GM21529 (cell line): ENCODE data around the gene ZNF195.
"Not testable (repeated sequence)": the region's sequence is repeated elsewhere in the genome, so short reads cannot be mapped to it uniquely, and the experiment has no call there.

ENCODE experiments used
- ATAC-seq: cut with Tn5 transposase; IDR thresholded peaks from one replicate; pipeline ENCODE4 v1.9.1; 2021; ENCODE audit not compliant: unreplicated experiment

The ZNF195 gene

GRCh38 chr11:3356858-3357257 lies 22.1 kb downstream of the ZNF195 start:
- no peak for ATAC-seq

GRCh38 chr11:3353066-3353465 lies 25.9 kb downstream of the ZNF195 start:
- no peak for ATAC-seq

GRCh38 chr11:3347127-3347526 lies 31.8 kb downstream of the ZNF195 start:
- no peak for ATAC-seq

- ATAC-seq: no peak
Measured at GRCh38 chr11:3346587-3346986, 32.4 kb downstream of the ZNF195 start.

GRCh38 chr11:3345736-3346135 lies 33.2 kb downstream of the ZNF195 start:
- no peak for ATAC-seq

- no peak for ATAC-seq
Measured at GRCh38 chr11:3344327-3345174, 34.4 kb downstream of the ZNF195 start.

- no peak for ATAC-seq
Measured at GRCh38 chr11:3342709-3343108, 36.2 kb downstream of the ZNF195 start.

GRCh38 chr11:3341298-3341697 lies 37.6 kb downstream of the ZNF195 start:
- no peak for ATAC-seq

GRCh38 chr11:3340025-3340424 lies 38.9 kb downstream of the ZNF195 start:
- ATAC-seq: no peak

GRCh38 chr11:3339340-3339624 lies 39.7 kb downstream of the ZNF195 start:
- ATAC-seq: no peak

GRCh38 chr11:3338569-3339339 lies 40.2 kb downstream of the ZNF195 start:
- no peak for ATAC-seq

GRCh38 chr11:3336420-3336819 lies 42.5 kb downstream of the ZNF195 start:
- not testable (repeated sequence) for ATAC-seq

GRCh38 chr11:3333157-3333556 lies 45.8 kb downstream of the ZNF195 start:
- not testable (repeated sequence) for ATAC-seq

GRCh38 chr11:3331078-3331477 lies 47.9 kb downstream of the ZNF195 start:
- not testable (repeated sequence) for ATAC-seq

GRCh38 chr11:3330064-3330463 lies 48.9 kb downstream of the ZNF195 start:
- not testable (repeated sequence) for ATAC-seq

GRCh38 chr11:3328503-3328902 lies 50.4 kb downstream of the ZNF195 start:
- ATAC-seq: not testable (repeated sequence)

GRCh38 chr11:3326450-3326849 lies 52.5 kb downstream of the ZNF195 start:
- ATAC-seq: not testable (repeated sequence)

- ATAC-seq: not testable (repeated sequence)
Measured at GRCh38 chr11:3324724-3325123, 54.2 kb downstream of the ZNF195 start.
